Keratinocyte (primary cell): Measurements from ENCODE around the gene MDH2. TPM values are rescaled to one million over a fixed set of nuclear protein-coding genes. Genes with fewer than 3 reads are reported as not detected.
"Not testable (repeated sequence)": the region's sequence is repeated elsewhere in the genome, so short reads cannot be mapped to it uniquely, and the experiment has no call there.

Source experiments
- DNase-seq: peaks from one replicate; pipeline ENCODE4 v3.0.0-alpha.2; 2011; ENCODE audit warnings: low read depth, missing footprints, low spot score
- FAIRE-seq: peaks from 2 replicates; lab custom pipeline; 2011; peaks lifted over from hg19 to GRCh38; lab: Jason Lieb, UNC
- H2AFZ ChIP-seq: 2 replicates; pipeline ENCODE4 v1.6.0; 2012; ENCODE audit warnings: low read length, control low read depth, inconsistent platforms; ENCODE audit not compliant: control insufficient read depth
- H3K27ac ChIP-seq: 2 replicates; pipeline ENCODE4 v1.5.1; 2011; ENCODE audit warnings: low read length; ENCODE audit not compliant: control insufficient read depth, insufficient read depth
- H3K27me3 ChIP-seq: 3 replicates; pipeline ENCODE4 v1.6.0; 2011; ENCODE audit warnings: low read length; ENCODE audit not compliant: control insufficient read depth, insufficient read depth; ENCODE audit errors: extremely low read depth
- H3K36me3 ChIP-seq, 2 experiments: 2 replicates in 1 of 2; 3 replicates in 1 of 2; pipeline ENCODE4 v1.5.1; 2011; ENCODE audit warnings: low read length in 2 of 2, mild to moderate bottlenecking in 1 of 2; ENCODE audit not compliant: control insufficient read depth in 2 of 2, insufficient read depth in 2 of 2; ENCODE audit errors: extremely low read depth in 1 of 2
- H3K4me1 ChIP-seq: 3 replicates; pipeline ENCODE4 v1.5.1; 2011; ENCODE audit warnings: low read length; ENCODE audit not compliant: control insufficient read depth, insufficient read depth; ENCODE audit errors: extremely low read depth
- H3K4me2 ChIP-seq: 3 replicates; pipeline ENCODE4 v1.6.0; 2011; ENCODE audit warnings: low read depth, low read length; ENCODE audit not compliant: control insufficient read depth, insufficient read depth; ENCODE audit errors: extremely low read depth
- H3K4me3 ChIP-seq, 3 experiments: fragments of 200-600 bp in 1 of 3; sonication (generic) in 1 of 3; 2 replicates in 2 of 3; 3 replicates in 1 of 3; pipeline ENCODE4 v1.5.1; 2011 to 2016; ENCODE audit warnings: low read length in 3 of 3, mild to moderate bottlenecking in 3 of 3, control low read depth in 2 of 3, inconsistent platforms in 1 of 3, low read depth in 1 of 3, mixed read lengths in 1 of 3, mixed run types in 1 of 3, moderate library complexity in 1 of 3; ENCODE audit not compliant: control insufficient read depth in 2 of 3, insufficient read depth in 2 of 3; ENCODE audit errors: extremely low read depth in 1 of 3
- H3K79me2 ChIP-seq: 2 replicates; pipeline ENCODE4 v1.6.0; 2012; ENCODE audit warnings: low read length; ENCODE audit not compliant: control insufficient read depth, insufficient read depth
- H3K9ac ChIP-seq: 3 replicates; pipeline ENCODE4 v1.6.0; 2011; ENCODE audit warnings: low read length; ENCODE audit not compliant: control insufficient read depth, insufficient read depth; ENCODE audit errors: extremely low read depth
- H3K9me1 ChIP-seq: 3 replicates; pipeline ENCODE4 v1.6.0; 2011; ENCODE audit warnings: low read length; ENCODE audit not compliant: control insufficient read depth, insufficient read depth; ENCODE audit errors: extremely low read depth
- H3K9me3 ChIP-seq: 2 replicates; pipeline ENCODE4 v1.5.1; 2012; ENCODE audit warnings: low read depth, low read length; ENCODE audit not compliant: control insufficient read depth
- H4K20me1 ChIP-seq: 3 replicates; pipeline ENCODE4 v1.6.0; 2011; ENCODE audit warnings: low read length; ENCODE audit not compliant: control insufficient read depth, insufficient read depth; ENCODE audit errors: extremely low read depth
- EZH2 ChIP-seq: IDR thresholded peaks from one replicate; pipeline ENCODE4 v1.6.1; 2012; ENCODE audit warnings: inconsistent platforms, mild to moderate bottlenecking, low read length, moderate library complexity
- dilution Hi-C: fragments of 300-500 bp; cut with MboI; formaldehyde crosslinking; loops from one replicate; pipeline ENCODE4 v1.7.0; 2020; ENCODE audit warnings: low sequenced_read_pairs; ENCODE audit not compliant: extremely low pct_ligation_motif_present
- polyA plus RNA-seq, 5 experiments: library from polyadenylated mRNA; depleted of rRNA in 3 of 5; stranded (reverse) in 3 of 5; stranded (forward) in 1 of 5; unstranded in 1 of 5; fragments of >200 nt; gene quantifications; 1 replicate in 1 of 5; 2 replicates in 3 of 5; 3 replicates in 1 of 5; pipeline versions ENCODE4 v1.2.1 to v1.2.3, GENCODE V29; 2011 to 2012; ENCODE audit warnings: missing spikeins in 2 of 5, low read depth in 1 of 5, low replicate concordance in 1 of 5
- TF ChIP-seq, protein P1 (sequence below), 3 experiments: IDR thresholded peaks in 1 of 3; conservative IDR thresholded peaks in 1 of 3; optimal IDR thresholded peaks in 1 of 3; 2 replicates in 2 of 3; 3 replicates in 1 of 3; pipeline versions ENCODE3 to v1.5.1; 2011; ENCODE audit warnings: low read length in 3 of 3, mild to moderate bottlenecking in 3 of 3, moderate library complexity in 2 of 3, control low read depth in 1 of 3, inconsistent platforms in 1 of 3; ENCODE audit not compliant: insufficient read depth in 2 of 3; ENCODE audit errors: extremely low read depth in 1 of 3

MDH2 gene
- polyA plus RNA-seq, 1 donor (not counting 4 experiments of a cell fraction or from before 2014, with no cell fraction given), result 156 TPM

DNA sequence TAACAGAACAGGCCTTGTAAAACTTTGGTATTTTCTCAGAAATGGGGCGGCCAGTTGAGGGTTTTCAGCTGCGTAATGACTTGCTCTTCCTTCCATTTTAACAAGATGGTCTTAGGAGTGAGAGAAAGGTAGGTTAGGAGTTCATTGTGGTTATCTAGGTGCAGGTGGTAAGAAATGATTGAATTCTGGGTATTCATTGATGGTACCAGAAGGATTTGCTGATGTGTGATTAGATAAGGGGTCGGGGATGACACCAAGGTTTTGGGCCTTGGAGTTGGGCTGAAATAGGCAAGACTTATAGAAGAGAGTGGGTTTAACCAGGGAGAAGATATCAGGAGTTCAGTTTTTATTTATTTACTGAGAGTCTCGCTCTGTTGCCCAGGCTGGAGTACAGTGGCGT is 2.6 kb downstream of the MDH2 start:
- no peaks in the 10 kb centered on the region for H3K27me3 ChIP-seq
- TF ChIP-seq, protein P1, sequence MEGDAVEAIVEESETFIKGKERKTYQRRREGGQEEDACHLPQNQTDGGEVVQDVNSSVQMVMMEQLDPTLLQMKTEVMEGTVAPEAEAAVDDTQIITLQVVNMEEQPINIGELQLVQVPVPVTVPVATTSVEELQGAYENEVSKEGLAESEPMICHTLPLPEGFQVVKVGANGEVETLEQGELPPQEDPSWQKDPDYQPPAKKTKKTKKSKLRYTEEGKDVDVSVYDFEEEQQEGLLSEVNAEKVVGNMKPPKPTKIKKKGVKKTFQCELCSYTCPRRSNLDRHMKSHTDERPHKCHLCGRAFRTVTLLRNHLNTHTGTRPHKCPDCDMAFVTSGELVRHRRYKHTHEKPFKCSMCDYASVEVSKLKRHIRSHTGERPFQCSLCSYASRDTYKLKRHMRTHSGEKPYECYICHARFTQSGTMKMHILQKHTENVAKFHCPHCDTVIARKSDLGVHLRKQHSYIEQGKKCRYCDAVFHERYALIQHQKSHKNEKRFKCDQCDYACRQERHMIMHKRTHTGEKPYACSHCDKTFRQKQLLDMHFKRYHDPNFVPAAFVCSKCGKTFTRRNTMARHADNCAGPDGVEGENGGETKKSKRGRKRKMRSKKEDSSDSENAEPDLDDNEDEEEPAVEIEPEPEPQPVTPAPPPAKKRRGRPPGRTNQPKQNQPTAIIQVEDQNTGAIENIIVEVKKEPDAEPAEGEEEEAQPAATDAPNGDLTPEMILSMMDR (optimal IDR thresholded peaks at IDR 0.05 in 1 of 3, IDR thresholded peaks at IDR 0.05 in 1 of 3, conservative IDR thresholded peaks at IDR 0.05 in 1 of 3; ENCODE audit: extremely low read depth in 1 of 3, insufficient read depth in 2 of 3, low read length in 3 of 3), result no peak
- TF ChIP-seq EZH2, result no peak
- H4K20me1 ChIP-seq, result peaks cover 19% of the 10 kb centered on the region
- dilution Hi-C loops, result no loop called here
- H3K27ac ChIP-seq, result no peak overlapping the region
- H3K4me2 ChIP-seq, result no peak overlapping the region
- H3K79me2 ChIP-seq, result peaks cover 82% of the 10 kb centered on the region
- no peaks in the 10 kb centered on the region for H3K9me3 ChIP-seq
- no peak overlapping the region for H3K4me3 ChIP-seq
- FAIRE-seq (no peak), DNase-seq (no peak)
- H3K9ac ChIP-seq, result no peak overlapping the region
- H3K4me1 ChIP-seq, result peaks cover 31% of the 10 kb centered on the region
- no peak overlapping the region for H2AFZ ChIP-seq
- peaks cover 6% of the 10 kb centered on the region for H3K9me1 ChIP-seq
- H3K36me3 ChIP-seq, result peaks cover 0 to 29% of the 10 kb centered on the region in 2 experiments

DNA sequence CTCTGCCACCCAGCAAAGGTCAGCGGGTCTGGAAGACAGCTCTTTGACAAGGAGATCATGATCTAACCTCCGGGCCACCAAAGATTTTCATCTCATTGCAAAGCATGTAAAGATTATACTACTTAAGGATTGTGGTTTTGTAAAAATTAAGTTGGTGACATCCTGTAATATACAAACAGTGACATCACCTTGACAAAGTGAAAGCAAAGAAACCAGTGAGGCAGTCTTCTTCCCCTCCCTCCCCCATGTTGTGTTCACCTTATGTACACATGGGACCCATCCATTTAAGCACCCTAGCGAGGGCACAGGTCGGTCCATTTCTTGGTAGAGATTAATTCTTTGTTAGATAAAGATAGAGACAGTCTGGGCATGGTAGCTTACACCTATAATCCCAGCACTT is 3.9 kb downstream of the MDH2 start:
- TF ChIP-seq EZH2, result no peak
- TF ChIP-seq, protein P1 (optimal IDR thresholded peaks at IDR 0.05 in 1 of 3, IDR thresholded peaks at IDR 0.05 in 1 of 3, conservative IDR thresholded peaks at IDR 0.05 in 1 of 3; ENCODE audit: extremely low read depth in 1 of 3, insufficient read depth in 2 of 3, low read length in 3 of 3), result no peak

DNA sequence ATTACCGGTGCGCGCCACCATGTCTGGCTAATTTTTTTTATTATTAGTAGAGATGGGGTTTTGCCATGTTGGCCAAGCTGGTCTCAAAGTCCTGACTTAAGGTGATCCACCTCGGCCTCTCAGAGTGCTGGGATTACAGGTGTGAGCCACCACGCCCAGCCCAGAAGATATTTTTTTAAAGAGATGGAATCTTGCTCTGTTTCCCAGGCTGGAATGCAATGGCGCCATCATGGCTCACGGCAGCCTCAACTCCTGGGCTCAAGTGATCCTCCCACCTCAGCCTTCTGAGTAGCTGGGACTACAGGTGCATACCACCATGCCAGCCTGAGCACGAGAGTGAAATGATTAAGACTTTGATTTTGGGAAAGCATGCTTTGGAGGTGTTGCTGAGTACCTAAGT is 4.8 kb downstream of the MDH2 start:
- H3K27me3 ChIP-seq, H3K9me1 ChIP-seq, FAIRE-seq, H3K4me2 ChIP-seq, H3K9me3 ChIP-seq, H3K27ac ChIP-seq, DNase-seq, H2AFZ ChIP-seq, H3K9ac ChIP-seq, dilution Hi-C loops, H3K4me3 ChIP-seq: not testable (repeated sequence)
- Histone ChIP-seq H3K79me2 (peaks cover 82% of the 10 kb centered on the region), H3K4me1 (peaks cover 31% of the 10 kb centered on the region), H3K36me3 (peaks cover 8 to 44% of the 10 kb centered on the region in 2 experiments), H4K20me1 (peaks cover 22% of the 10 kb centered on the region)

More for the DNA sequence above, 3.9 kb downstream of the MDH2 start:
- H3K4me3 ChIP-seq, result no peak overlapping the region
- no peak overlapping the region for H3K27ac ChIP-seq
- peaks cover under 1 to 38% of the 10 kb centered on the region in 2 experiments for H3K36me3 ChIP-seq
- no peak overlapping the region for H2AFZ ChIP-seq
- peaks cover 22% of the 10 kb centered on the region for H4K20me1 ChIP-seq
- peaks cover 31% of the 10 kb centered on the region for H3K4me1 ChIP-seq
- no peak overlapping the region for H3K9ac ChIP-seq
- H3K79me2 ChIP-seq, result peaks cover 83% of the 10 kb centered on the region
- dilution Hi-C loops, result no loop called here
- no peak for DNase-seq
- H3K9me3 ChIP-seq, result no peaks in the 10 kb centered on the region
- no peak overlapping the region for H3K4me2 ChIP-seq
- FAIRE-seq, result no peak
- peaks cover 6% of the 10 kb centered on the region for H3K9me1 ChIP-seq
- no peaks in the 10 kb centered on the region for H3K27me3 ChIP-seq
